ENCODE data around the gene MRPL18. TPM values are rescaled to one million over a fixed set of nuclear protein-coding genes. Genes with fewer than 3 reads are reported as not detected.

MRPL18 gene
- total and polyA plus RNA-seq, 2 donors (not counting 1 experiment from before 2014, with no cell fraction given) = 80.4 to 87.1 TPM

DNA sequence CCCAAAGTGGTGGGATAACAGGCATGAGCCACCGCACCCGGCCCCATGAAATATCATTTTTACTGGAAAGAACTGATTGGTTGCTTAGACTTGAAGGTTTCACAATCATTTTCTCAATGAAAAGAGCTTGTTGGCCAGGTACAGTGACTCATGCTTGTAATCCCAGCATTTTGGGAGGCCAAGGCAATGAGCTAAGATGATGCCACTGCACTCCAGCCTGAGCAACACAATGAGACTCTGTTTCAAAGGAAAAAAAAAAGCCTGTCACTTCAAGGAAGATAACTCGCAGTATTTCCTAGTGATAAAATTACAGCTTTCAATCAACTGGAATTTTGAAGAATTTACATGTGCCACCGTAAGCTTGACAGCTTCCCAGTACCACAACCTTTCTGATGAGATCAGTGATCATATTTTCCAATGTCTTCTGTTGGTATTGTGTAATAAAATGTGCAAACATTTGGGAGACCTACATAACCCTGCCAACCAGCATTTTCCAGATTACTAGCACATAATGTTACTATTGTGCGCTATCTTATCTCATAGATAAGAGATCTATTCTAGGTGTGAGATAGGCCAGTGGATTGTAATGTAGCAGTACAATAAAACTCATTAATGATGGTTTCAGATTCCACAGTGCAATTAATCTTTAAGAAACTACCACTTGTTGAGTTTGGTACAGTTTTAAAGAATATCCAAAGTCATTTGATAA, 17.0 kb downstream of the MRPL18 start:
- Histone ChIP-seq H3K9me3 (ENCODE audit: control insufficient read depth, insufficient read depth, low read depth, low read length) (no peaks in the 10 kb centered on the region), H3K27me3 (ENCODE audit: control insufficient read depth, insufficient read depth, low read length) (no peaks in the 10 kb centered on the region), H3K36me3 (ENCODE audit: control insufficient read depth, insufficient read depth, low read length) (no peaks in the 10 kb centered on the region), H2AFZ (ENCODE audit: low read length) (no peak overlapping the region), H3K27ac (ENCODE audit: insufficient read depth, low read length) (no peak overlapping the region), H4K20me1 (ENCODE audit: control insufficient read depth, extremely low read depth, insufficient read depth, low read length) (no peaks in the 10 kb centered on the region), H3K9ac (ENCODE audit: insufficient read depth, low read length) (no peak overlapping the region), H3K4me2 (ENCODE audit: extremely low read depth, insufficient read depth, low read length) (no peak overlapping the region), H3K79me2 (ENCODE audit: control insufficient read depth, insufficient read depth, low read length) (no peaks in the 10 kb centered on the region), H3K4me1 (ENCODE audit: control insufficient read depth, extremely low read depth, insufficient read depth, low read length) (no peaks in the 10 kb centered on the region), H3K4me3 (replicated peaks in 1 of 4; ENCODE audit: control extremely low read depth in 1 of 4, insufficient read depth in 1 of 4, low read depth in 3 of 4, low read length in 4 of 4) (no peak overlapping the region)
- DNase-seq (ENCODE audit: low read depth in 2 of 2) = peak in 1 of 2 donors; percentile 54
- no peak for TF ChIP-seq EZH2 (IDR thresholded peaks at IDR 0.05; ENCODE audit: low read length, missing control alignments)
- TF ChIP-seq, protein P1, sequence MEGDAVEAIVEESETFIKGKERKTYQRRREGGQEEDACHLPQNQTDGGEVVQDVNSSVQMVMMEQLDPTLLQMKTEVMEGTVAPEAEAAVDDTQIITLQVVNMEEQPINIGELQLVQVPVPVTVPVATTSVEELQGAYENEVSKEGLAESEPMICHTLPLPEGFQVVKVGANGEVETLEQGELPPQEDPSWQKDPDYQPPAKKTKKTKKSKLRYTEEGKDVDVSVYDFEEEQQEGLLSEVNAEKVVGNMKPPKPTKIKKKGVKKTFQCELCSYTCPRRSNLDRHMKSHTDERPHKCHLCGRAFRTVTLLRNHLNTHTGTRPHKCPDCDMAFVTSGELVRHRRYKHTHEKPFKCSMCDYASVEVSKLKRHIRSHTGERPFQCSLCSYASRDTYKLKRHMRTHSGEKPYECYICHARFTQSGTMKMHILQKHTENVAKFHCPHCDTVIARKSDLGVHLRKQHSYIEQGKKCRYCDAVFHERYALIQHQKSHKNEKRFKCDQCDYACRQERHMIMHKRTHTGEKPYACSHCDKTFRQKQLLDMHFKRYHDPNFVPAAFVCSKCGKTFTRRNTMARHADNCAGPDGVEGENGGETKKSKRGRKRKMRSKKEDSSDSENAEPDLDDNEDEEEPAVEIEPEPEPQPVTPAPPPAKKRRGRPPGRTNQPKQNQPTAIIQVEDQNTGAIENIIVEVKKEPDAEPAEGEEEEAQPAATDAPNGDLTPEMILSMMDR (conservative IDR thresholded peaks at IDR 0.05 in 1 of 2, IDR thresholded peaks at IDR 0.05 in 1 of 2; ENCODE audit: low read depth in 1 of 2, low read length in 2 of 2) = no peak

DNA sequence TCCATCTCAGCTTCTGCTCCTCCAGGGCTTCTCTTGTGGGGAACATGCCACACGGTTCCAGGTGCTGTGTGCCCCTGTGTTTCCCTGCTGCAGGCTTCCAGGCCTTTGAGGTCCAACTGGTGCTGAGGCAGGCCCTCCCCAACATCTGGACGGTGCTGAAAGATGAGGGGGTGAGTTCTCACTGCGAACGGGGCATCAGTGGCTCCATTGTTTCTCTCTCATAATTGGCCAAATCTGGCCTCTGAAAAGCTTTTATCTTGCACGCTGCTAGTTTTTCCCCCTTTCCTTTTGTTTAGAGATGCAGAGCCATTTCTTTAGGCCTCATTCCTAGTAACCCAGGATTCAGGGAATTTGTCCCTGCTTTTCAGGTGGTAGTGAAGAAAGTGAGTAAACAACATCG, 18.4 kb downstream of the MRPL18 start:
- Histone ChIP-seq H3K27ac (ENCODE audit: insufficient read depth, low read length) (no peak overlapping the region), H3K9ac (ENCODE audit: insufficient read depth, low read length) (no peak overlapping the region), H3K4me2 (ENCODE audit: extremely low read depth, insufficient read depth, low read length) (no peak overlapping the region), H3K4me3 (replicated peaks in 1 of 4; ENCODE audit: control extremely low read depth in 1 of 4, insufficient read depth in 1 of 4, low read depth in 3 of 4, low read length in 4 of 4) (no peak overlapping the region), H3K4me1 (ENCODE audit: control insufficient read depth, extremely low read depth, insufficient read depth, low read length) (no peaks in the 10 kb centered on the region), H2AFZ (ENCODE audit: low read length) (no peak overlapping the region), H3K36me3 (ENCODE audit: control insufficient read depth, insufficient read depth, low read length) (no peaks in the 10 kb centered on the region), H4K20me1 (ENCODE audit: control insufficient read depth, extremely low read depth, insufficient read depth, low read length) (no peaks in the 10 kb centered on the region), H3K9me3 (ENCODE audit: control insufficient read depth, insufficient read depth, low read depth, low read length) (no peaks in the 10 kb centered on the region), H3K27me3 (ENCODE audit: control insufficient read depth, insufficient read depth, low read length) (no peaks in the 10 kb centered on the region), H3K79me2 (ENCODE audit: control insufficient read depth, insufficient read depth, low read length) (no peaks in the 10 kb centered on the region)
- no peak for DNase-seq (ENCODE audit: low read depth in 2 of 2)
- TF ChIP-seq, protein P1 (conservative IDR thresholded peaks at IDR 0.05 in 1 of 2, IDR thresholded peaks at IDR 0.05 in 1 of 2; ENCODE audit: low read depth in 1 of 2, low read length in 2 of 2) = no peak
- TF ChIP-seq EZH2 (IDR thresholded peaks at IDR 0.05; ENCODE audit: low read length, missing control alignments) = no peak

DNA sequence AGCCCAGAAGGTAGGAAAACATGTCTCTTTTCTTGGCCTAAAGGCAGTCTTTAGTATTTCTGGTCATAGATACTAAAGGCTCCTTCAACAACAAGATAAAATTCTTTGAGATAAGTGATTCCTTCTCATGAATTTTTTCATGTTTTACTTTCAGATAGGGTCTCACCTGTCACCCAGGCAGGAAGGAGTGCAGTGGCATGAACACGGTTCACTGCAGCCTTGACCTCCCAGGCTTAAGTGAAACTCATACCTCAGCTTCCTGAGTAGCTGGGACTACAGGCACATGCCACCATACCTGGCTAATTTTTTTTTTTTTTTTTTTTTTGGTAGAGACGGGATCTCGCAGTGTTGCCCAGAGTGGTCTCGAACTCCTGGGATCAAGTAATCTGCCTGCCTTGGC, 18.9 kb downstream of the MRPL18 start:
- TF ChIP-seq EZH2 (IDR thresholded peaks at IDR 0.05; ENCODE audit: low read length, missing control alignments) = no peak
- TF ChIP-seq, protein P1 (conservative IDR thresholded peaks at IDR 0.05 in 1 of 2, IDR thresholded peaks at IDR 0.05 in 1 of 2; ENCODE audit: low read depth in 1 of 2, low read length in 2 of 2) = no peak
- H3K9me3 ChIP-seq (ENCODE audit: control insufficient read depth, insufficient read depth, low read depth, low read length) = no peaks in the 10 kb centered on the region
- no peak overlapping the region for H3K4me3 ChIP-seq (replicated peaks in 1 of 4; ENCODE audit: control extremely low read depth in 1 of 4, insufficient read depth in 1 of 4, low read depth in 3 of 4, low read length in 4 of 4)
- H3K4me2 ChIP-seq (ENCODE audit: extremely low read depth, insufficient read depth, low read length) = no peak overlapping the region
- H3K36me3 ChIP-seq (ENCODE audit: control insufficient read depth, insufficient read depth, low read length) = no peaks in the 10 kb centered on the region
- no peak overlapping the region for H2AFZ ChIP-seq (ENCODE audit: low read length)
- no peaks in the 10 kb centered on the region for H3K27me3 ChIP-seq (ENCODE audit: control insufficient read depth, insufficient read depth, low read length)
- no peaks in the 10 kb centered on the region for H4K20me1 ChIP-seq (ENCODE audit: control insufficient read depth, extremely low read depth, insufficient read depth, low read length)
- H3K9ac ChIP-seq (ENCODE audit: insufficient read depth, low read length) = no peak overlapping the region
- no peaks in the 10 kb centered on the region for H3K4me1 ChIP-seq (ENCODE audit: control insufficient read depth, extremely low read depth, insufficient read depth, low read length)
- H3K27ac ChIP-seq (ENCODE audit: insufficient read depth, low read length) = no peak overlapping the region
- no peaks in the 10 kb centered on the region for H3K79me2 ChIP-seq (ENCODE audit: control insufficient read depth, insufficient read depth, low read length)
- no peak for DNase-seq (ENCODE audit: low read depth in 2 of 2)

Measured in fibroblast of lung (primary cell).